Suppressor macrophage treated with lipopolysaccharide for 1 hour (primary cell): ENCODE measurements around the gene GNG8.

ENCODE experiments used
- DNase-seq, 3 donors: peaks; one replicate each; pipeline ENCODE4 v3.0.0-alpha.2; 2020 to 2022

GNG8 gene

GRCh38 chr19:46635920-46636761 lies at the start of gene GNG8:
Gene GNG8 (minus strand): TSS chr19:46636202. CDS start chr19:46634682, 1,520 bp downstream.
- DNase-seq, result no peak

- no peak for DNase-seq
Observed at GRCh38 chr19:46685189-46685588, 49.2 kb upstream of the GNG8 start.

- peak in 2 of 3 donors; percentile 39 to 58 for DNase-seq
Observed at GRCh38 chr19:46678110-46678732, 42.2 kb upstream of the GNG8 start.

GRCh38 chr19:46674416-46675178 lies 38.6 kb upstream of the GNG8 start:
- no peak for DNase-seq

GRCh38 chr19:46670813-46671212 lies 34.8 kb upstream of the GNG8 start:
- no peak for DNase-seq

- DNase-seq, result no peak
Observed at GRCh38 chr19:46668662-46669061, 32.7 kb upstream of the GNG8 start.

- DNase-seq, result no peak
Observed at GRCh38 chr19:46665072-46665471, 29.1 kb upstream of the GNG8 start.

- peak; percentile 90 to 92 (median 92) for DNase-seq
Observed at GRCh38 chr19:46661735-46662592, 26.0 kb upstream of the GNG8 start.

- peak; percentile 100 for DNase-seq
Observed at GRCh38 chr19:46661020-46661731, 25.2 kb upstream of the GNG8 start, which contains the start of gene DACT3. Gene DACT3 (minus strand): TSS chr19:46661182. CDS start chr19:46661064, 118 bp downstream.

- no peak for DNase-seq
Observed at GRCh38 chr19:46660551-46661019, 24.6 kb upstream of the GNG8 start.

GRCh38 chr19:46660008-46660517 lies 24.1 kb upstream of the GNG8 start:
- DNase-seq, result no peak

- peak in 1 of 3 donors; percentile 51 for DNase-seq
Observed at GRCh38 chr19:46659151-46660007, 23.4 kb upstream of the GNG8 start.

- no peak for DNase-seq
Observed at GRCh38 chr19:46656541-46656940, 20.5 kb upstream of the GNG8 start.

- no peak for DNase-seq
Observed at GRCh38 chr19:46654621-46655152, 18.7 kb upstream of the GNG8 start.

GRCh38 chr19:46650445-46650844 lies 14.4 kb upstream of the GNG8 start:
- no peak for DNase-seq

GRCh38 chr19:46648961-46649960 lies 13.3 kb upstream of the GNG8 start:
- no peak for DNase-seq

GRCh38 chr19:46648060-46648960 lies 12.3 kb upstream of the GNG8 start:
- DNase-seq, result peak; percentile 82 to 87 (median 87)

GRCh38 chr19:46646402-46646801 lies 10.4 kb upstream of the GNG8 start:
- no peak for DNase-seq
